ENCODE results near the gene USP28.

DNA sequence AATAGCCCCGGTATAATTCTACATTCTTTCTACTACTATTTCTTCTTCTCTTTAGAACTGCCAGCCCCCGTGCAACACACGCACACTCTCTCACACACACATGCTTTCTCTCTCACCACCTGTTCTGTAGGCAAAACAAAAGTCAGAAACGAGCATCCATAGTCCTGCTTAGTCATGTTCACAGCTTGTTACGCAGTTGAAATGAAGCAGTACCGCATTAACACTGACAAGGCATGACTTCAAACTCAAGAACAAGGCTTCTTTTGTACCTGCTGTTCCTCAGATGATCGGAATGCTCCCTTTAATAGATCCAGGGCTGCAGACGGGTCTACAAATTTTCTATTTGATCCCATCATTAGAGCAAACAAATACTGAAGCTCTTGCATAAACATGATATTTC lies 42.2 kb downstream of the USP28 start:
- TF ChIP-seq, protein P1, sequence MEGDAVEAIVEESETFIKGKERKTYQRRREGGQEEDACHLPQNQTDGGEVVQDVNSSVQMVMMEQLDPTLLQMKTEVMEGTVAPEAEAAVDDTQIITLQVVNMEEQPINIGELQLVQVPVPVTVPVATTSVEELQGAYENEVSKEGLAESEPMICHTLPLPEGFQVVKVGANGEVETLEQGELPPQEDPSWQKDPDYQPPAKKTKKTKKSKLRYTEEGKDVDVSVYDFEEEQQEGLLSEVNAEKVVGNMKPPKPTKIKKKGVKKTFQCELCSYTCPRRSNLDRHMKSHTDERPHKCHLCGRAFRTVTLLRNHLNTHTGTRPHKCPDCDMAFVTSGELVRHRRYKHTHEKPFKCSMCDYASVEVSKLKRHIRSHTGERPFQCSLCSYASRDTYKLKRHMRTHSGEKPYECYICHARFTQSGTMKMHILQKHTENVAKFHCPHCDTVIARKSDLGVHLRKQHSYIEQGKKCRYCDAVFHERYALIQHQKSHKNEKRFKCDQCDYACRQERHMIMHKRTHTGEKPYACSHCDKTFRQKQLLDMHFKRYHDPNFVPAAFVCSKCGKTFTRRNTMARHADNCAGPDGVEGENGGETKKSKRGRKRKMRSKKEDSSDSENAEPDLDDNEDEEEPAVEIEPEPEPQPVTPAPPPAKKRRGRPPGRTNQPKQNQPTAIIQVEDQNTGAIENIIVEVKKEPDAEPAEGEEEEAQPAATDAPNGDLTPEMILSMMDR (tag by site-specific recombination; IDR thresholded peaks at IDR 0.05) = no peak
- no peak for TF ChIP-seq GLIS1 (tag by site-specific recombination; IDR thresholded peaks at IDR 0.05)
- no peak for TF ChIP-seq ZBTB7A (tag by site-specific recombination; IDR thresholded peaks at IDR 0.05; ENCODE audit: low read depth)
- TF ChIP-seq, protein P2, sequence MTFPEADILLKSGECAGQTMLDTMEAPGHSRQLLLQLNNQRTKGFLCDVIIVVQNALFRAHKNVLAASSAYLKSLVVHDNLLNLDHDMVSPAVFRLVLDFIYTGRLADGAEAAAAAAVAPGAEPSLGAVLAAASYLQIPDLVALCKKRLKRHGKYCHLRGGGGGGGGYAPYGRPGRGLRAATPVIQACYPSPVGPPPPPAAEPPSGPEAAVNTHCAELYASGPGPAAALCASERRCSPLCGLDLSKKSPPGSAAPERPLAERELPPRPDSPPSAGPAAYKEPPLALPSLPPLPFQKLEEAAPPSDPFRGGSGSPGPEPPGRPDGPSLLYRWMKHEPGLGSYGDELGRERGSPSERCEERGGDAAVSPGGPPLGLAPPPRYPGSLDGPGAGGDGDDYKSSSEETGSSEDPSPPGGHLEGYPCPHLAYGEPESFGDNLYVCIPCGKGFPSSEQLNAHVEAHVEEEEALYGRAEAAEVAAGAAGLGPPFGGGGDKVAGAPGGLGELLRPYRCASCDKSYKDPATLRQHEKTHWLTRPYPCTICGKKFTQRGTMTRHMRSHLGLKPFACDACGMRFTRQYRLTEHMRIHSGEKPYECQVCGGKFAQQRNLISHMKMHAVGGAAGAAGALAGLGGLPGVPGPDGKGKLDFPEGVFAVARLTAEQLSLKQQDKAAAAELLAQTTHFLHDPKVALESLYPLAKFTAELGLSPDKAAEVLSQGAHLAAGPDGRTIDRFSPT (tag by site-specific recombination; IDR thresholded peaks at IDR 0.05) = no peak
- no peak for TF ChIP-seq BCL11A (tag by site-specific recombination; IDR thresholded peaks at IDR 0.05; ENCODE audit: low read depth)
- no peak for TF ChIP-seq ZNF658 (tag by site-specific recombination; IDR thresholded peaks at IDR 0.05)
- no peak for TF ChIP-seq ZFP41 (tag by site-specific recombination; IDR thresholded peaks at IDR 0.05; ENCODE audit: borderline replicate concordance)
- no peak for TF ChIP-seq ZIC2 (tag by site-specific recombination; IDR thresholded peaks at IDR 0.05)
